Subcutaneous abdominal adipose tissue (tissue), 5 donors: ENCODE data around the gene PGLYRP2.
A peak's percentile ranks its signal among the peaks of the same experiment; 100 is the strongest.

ENCODE experiments used
- H3K27ac ChIP-seq: one replicate; pipeline ENCODE4 v1.7.0; 2013; ENCODE audit warnings: low read depth, mild to moderate bottlenecking, inconsistent platforms, low read length, moderate library complexity
- H3K27me3 ChIP-seq, 5 donors: one replicate each; pipeline ENCODE4 v1.7.0; 2013; ENCODE audit warnings: low read length in 5 of 5, inconsistent platforms in 1 of 5; ENCODE audit not compliant: control insufficient read depth in 5 of 5, insufficient read depth in 4 of 5
- H3K36me3 ChIP-seq, 5 donors: one replicate each; pipeline ENCODE4 v1.7.0; 2013; ENCODE audit warnings: low read length in 5 of 5; ENCODE audit not compliant: control insufficient read depth in 5 of 5, insufficient read depth in 5 of 5
- H3K4me1 ChIP-seq, 5 donors: one replicate each; pipeline ENCODE4 v1.7.0; 2013; ENCODE audit warnings: low read length in 5 of 5, mild to moderate bottlenecking in 3 of 5, moderate library complexity in 1 of 5; ENCODE audit not compliant: control insufficient read depth in 5 of 5, insufficient read depth in 5 of 5
- H3K4me3 ChIP-seq, 5 donors: one replicate each; pipeline ENCODE4 v1.7.0; 2013; ENCODE audit warnings: low read length in 5 of 5, low read depth in 1 of 5
- H3K9ac ChIP-seq, 5 donors: one replicate each; pipeline ENCODE4 v1.7.0; 2013; ENCODE audit warnings: low read length in 5 of 5, mild to moderate bottlenecking in 4 of 5, moderate library complexity in 3 of 5
- H3K9me3 ChIP-seq, 5 donors: one replicate each; pipeline ENCODE4 v1.7.0; 2013; ENCODE audit warnings: low read length in 5 of 5; ENCODE audit not compliant: control insufficient read depth in 5 of 5
- donor health status: healthy.
- donor health status: healthy.
- donor health status: healthy.
- donor health status: healthy.
- donor health status: healthy.

The PGLYRP2 gene

GRCh38 chr19:15426485-15427349 lies 52.6 kb downstream of the PGLYRP2 start:
- Histone ChIP-seq H3K36me3 (peaks cover 2 to 71% (median 57%) of the 10 kb centered on the region in 5 donors), H3K4me3 (no peak overlapping the region), H3K27ac (no peak overlapping the region), H3K4me1 (peaks cover 9 to 36% (median 28%) of the 10 kb centered on the region in 5 donors), H3K9me3 (peaks cover 0 to 7% (median 6%) of the 10 kb centered on the region in 5 donors), H3K27me3 (no peaks in the 10 kb centered on the region), H3K9ac (no peak overlapping the region)

GRCh38 chr19:15425321-15425950 lies 53.9 kb downstream of the PGLYRP2 start:
- H3K9me3 ChIP-seq = peaks cover 0 to 7% (median 6%) of the 10 kb centered on the region in 5 donors
- peaks cover 2 to 67% (median 57%) of the 10 kb centered on the region in 5 donors for H3K36me3 ChIP-seq
- no peak overlapping the region for H3K27ac ChIP-seq
- H3K4me3 ChIP-seq = no peak overlapping the region
- H3K9ac ChIP-seq = no peak overlapping the region
- no peaks in the 10 kb centered on the region for H3K27me3 ChIP-seq
- peaks cover 0 to 26% (median 18%) of the 10 kb centered on the region in 5 donors for H3K4me1 ChIP-seq

DNA sequence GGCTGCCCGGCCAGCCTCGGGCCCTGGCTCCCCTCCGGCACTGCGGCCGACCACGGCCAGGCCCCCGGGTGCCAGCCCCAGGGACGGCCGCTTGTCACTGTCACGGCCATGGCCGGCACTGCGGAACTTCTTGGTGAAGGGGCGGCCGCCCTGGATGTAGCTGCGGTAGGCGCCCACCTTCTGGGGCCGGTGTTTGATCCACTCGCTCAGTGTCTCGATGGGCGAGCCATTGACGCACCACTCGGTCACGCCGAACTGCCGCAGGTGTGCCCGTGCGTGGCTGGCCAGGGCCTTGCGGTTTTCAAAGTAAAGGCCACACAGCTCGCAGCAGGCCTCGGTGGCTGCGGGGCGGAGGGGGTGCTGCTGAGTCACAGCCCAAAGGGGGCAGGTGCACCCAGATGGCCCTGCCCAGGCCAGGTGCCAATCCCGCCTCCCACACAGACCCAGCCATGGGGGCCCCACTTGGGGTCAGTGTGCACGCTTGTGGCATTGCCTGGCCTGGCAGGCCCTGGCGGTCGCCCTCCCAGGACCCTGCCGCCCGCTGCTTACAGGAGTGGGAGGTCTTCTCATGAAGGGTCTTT lies 54.5 kb downstream of the PGLYRP2 start:
- Histone ChIP-seq H3K4me1 (peaks cover 0 to 21% (median 14%) of the 10 kb centered on the region in 5 donors), H3K36me3 (peaks cover 2 to 65% (median 57%) of the 10 kb centered on the region in 5 donors), H3K4me3 (no peak overlapping the region), H3K27ac (no peak overlapping the region), H3K9ac (no peak overlapping the region), H3K27me3 (no peaks in the 10 kb centered on the region), H3K9me3 (peaks cover 0 to 7% (median 6%) of the 10 kb centered on the region in 5 donors)

DNA sequence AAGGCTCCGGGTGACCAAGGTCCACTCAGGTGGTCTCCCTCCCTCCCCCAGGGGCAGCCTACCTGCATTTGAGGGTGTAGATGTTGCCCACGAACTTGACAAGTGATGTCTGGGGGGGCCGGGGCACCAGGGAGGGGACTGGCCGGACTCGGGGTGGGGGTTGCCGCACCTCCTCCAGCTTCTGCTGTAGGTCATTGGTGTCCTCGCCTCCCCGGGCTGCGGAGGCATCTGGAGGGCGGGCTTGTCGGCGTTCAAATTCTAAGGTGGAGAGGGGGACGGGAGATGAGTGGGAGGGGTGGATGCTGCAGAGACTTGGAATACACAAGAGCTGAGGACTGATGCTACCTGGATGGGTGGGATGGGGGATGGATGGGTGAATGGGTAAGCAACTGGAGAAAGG lies 55.2 kb downstream of the PGLYRP2 start:
- Histone ChIP-seq H3K27me3 (no peaks in the 10 kb centered on the region), H3K27ac (no peak overlapping the region), H3K36me3 (peaks cover 2 to 62% (median 56%) of the 10 kb centered on the region in 5 donors), H3K9me3 (peaks cover 0 to 7% (median 6%) of the 10 kb centered on the region in 5 donors), H3K9ac (no peak overlapping the region), H3K4me1 (peaks cover 0 to 23% (median 17%) of the 10 kb centered on the region in 5 donors), H3K4me3 (no peak overlapping the region)

- H3K4me3 ChIP-seq = no peak overlapping the region
- H3K27me3 ChIP-seq = no peaks in the 10 kb centered on the region
- H3K36me3 ChIP-seq = peaks cover 2 to 59% (median 51%) of the 10 kb centered on the region in 5 donors
- H3K4me1 ChIP-seq = peaks cover 0 to 24% (median 18%) of the 10 kb centered on the region in 5 donors
- no peak overlapping the region for H3K9ac ChIP-seq
- H3K27ac ChIP-seq = no peak overlapping the region
- H3K9me3 ChIP-seq = peaks cover 0 to 7% (median 6%) of the 10 kb centered on the region in 5 donors
These were observed 56.2 kb downstream of the PGLYRP2 start for GRCh38 chr19:15423130-15423529.

DNA sequence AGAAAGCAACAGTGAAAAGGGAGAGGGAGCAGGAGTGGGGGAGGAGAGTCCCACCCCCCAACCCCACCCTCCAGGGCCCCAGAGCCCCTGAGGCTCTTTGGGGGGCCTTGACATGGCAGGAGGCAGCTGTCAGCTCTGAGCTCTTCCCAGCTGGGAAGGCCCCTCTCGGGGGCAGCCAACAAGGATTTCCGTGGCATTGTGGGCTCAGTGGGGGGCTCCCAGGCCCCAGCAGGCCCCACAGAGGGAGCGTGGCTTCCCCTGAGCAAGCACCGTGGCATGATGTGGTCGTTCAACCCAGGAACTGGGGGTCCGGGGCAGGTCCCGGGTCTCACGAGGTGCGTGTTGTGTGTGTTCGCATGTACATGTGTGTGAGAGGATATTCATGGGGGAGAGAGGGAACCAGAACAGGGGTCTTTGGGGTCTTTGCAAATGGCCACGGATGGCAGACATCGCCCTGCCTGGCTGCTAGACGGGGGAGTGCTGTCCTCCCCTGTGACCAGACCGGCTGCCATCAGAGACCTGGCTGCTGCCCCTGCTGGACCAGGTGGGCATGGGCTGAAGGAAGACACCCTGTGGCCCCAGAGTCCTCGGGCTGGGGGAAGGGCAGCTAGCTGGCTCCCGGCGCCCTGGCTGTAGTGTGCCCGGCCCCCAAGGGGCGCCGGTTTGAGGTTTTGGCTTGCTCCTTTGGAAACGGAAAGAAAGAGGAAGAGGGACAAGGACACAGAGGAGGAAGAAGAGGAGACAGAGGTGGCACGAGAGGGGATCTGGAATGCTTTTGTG lies 56.8 kb downstream of the PGLYRP2 start:
- peaks cover 0 to 7% (median 6%) of the 10 kb centered on the region in 5 donors for H3K9me3 ChIP-seq
- H3K4me3 ChIP-seq = no peak overlapping the region
- H3K9ac ChIP-seq = no peak overlapping the region
- no peaks in the 10 kb centered on the region for H3K27me3 ChIP-seq
- H3K36me3 ChIP-seq = peaks cover 2 to 52% (median 48%) of the 10 kb centered on the region in 5 donors
- peak overlapping the region; percentile 41 for H3K27ac ChIP-seq
- peaks cover 0 to 31% (median 25%) of the 10 kb centered on the region in 5 donors for H3K4me1 ChIP-seq

DNA sequence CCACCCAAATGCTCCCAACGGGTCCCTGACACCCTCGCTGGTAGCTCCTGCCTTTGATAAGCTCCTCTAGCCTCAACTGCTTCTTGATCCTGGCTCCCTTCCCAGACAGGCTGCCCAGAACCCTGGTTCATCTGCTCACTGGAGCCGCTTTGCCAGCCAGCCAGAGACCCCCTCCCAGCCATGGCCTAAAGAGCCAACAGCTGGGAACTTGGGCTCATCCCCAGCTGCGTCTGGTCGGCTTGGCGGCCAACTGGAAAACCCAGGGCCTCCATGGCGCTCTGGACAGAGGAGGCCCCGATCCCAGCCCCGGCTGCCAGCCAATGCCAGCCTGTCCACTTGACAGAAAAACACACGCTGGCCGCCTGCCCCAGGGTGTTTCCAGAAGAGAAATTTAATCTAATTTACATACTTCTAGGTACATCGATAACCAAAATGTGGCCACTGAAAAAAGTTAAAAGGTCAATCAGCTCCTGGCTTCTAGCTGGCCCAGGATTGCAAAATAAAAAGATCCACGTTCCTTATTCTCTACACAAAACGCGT lies 57.5 kb downstream of the PGLYRP2 start:
- peaks cover 2 to 45% (median 41%) of the 10 kb centered on the region in 5 donors for H3K36me3 ChIP-seq
- H3K9ac ChIP-seq = peak overlapping the region in 1 of 5 donors; percentile 47
- H3K27ac ChIP-seq = peak overlapping the region; percentile 41
- peaks cover 3 to 38% (median 32%) of the 10 kb centered on the region in 5 donors for H3K4me1 ChIP-seq
- no peak overlapping the region for H3K4me3 ChIP-seq
- H3K27me3 ChIP-seq = no peaks in the 10 kb centered on the region
- peaks cover 0 to 7% (median 6%) of the 10 kb centered on the region in 5 donors for H3K9me3 ChIP-seq

- Histone ChIP-seq H3K27ac (peak overlapping the region; percentile 41), H3K4me3 (no peak overlapping the region), H3K4me1 (peaks cover 3 to 43% (median 37%) of the 10 kb centered on the region in 5 donors), H3K36me3 (peaks cover 0 to 40% (median 37%) of the 10 kb centered on the region in 5 donors), H3K9me3 (peaks cover 0 to 7% (median 6%) of the 10 kb centered on the region in 5 donors), H3K27me3 (no peaks in the 10 kb centered on the region), H3K9ac (peak overlapping the region in 1 of 5 donors; percentile 47)
These were observed 58.1 kb downstream of the PGLYRP2 start for GRCh38 chr19:15421136-15421695.
